Measurements from ENCODE around the gene CIDEB. TPM values are rescaled to one million over a fixed set of nuclear protein-coding genes. Genes with fewer than 3 reads are reported as not detected.

The CIDEB gene
- total RNA-seq, 1 donor from 2014 or later = 27.4 TPM

Other genes starting within 250 kb of the CIDEB start
- gene CPNE6, start 236.4 kb downstream of the CIDEB start, total RNA-seq = not detected
- 44.4 TPM for gene PCK2, start 213.7 kb downstream of the CIDEB start, total RNA-seq
- 48.2 TPM for gene DCAF11, start 193.2 kb downstream of the CIDEB start, total RNA-seq
- 1.1 TPM for gene NRL, start 193.0 kb downstream of the CIDEB start, total RNA-seq
- 0.60 TPM for gene FITM1, start 177.3 kb downstream of the CIDEB start, total RNA-seq
- 123 TPM for gene PSME1, start 171.8 kb downstream of the CIDEB start, total RNA-seq
- 19.1 TPM for gene EMC9, start 166.4 kb downstream of the CIDEB start, total RNA-seq
- 116 TPM for gene PSME2, start 161.4 kb downstream of the CIDEB start, total RNA-seq
- 39.7 TPM for gene RNF31, start 160.5 kb downstream of the CIDEB start, total RNA-seq
- gene IRF9, start 146.7 kb downstream of the CIDEB start, total RNA-seq = 44.2 TPM
- 5.4 TPM for gene REC8, start 135.9 kb downstream of the CIDEB start, total RNA-seq
- 44.6 TPM for gene IPO4, start 119.2 kb downstream of the CIDEB start, total RNA-seq
- gene TM9SF1, start 112.5 kb downstream of the CIDEB start, total RNA-seq = 30.3 TPM
- gene TSSK4, start 102.3 kb downstream of the CIDEB start, total RNA-seq = not detected
- gene CHMP4A, start 94.5 kb downstream of the CIDEB start, total RNA-seq = 49.0 TPM
- 9.5 TPM for gene MDP1, start 91.9 kb downstream of the CIDEB start, total RNA-seq
- gene NEDD8, start 75.6 kb downstream of the CIDEB start, total RNA-seq = 131 TPM
- gene GMPR2, start 75.0 kb downstream of the CIDEB start, total RNA-seq = 38.9 TPM
- gene TINF2, start 65.4 kb downstream of the CIDEB start, total RNA-seq = 97.0 TPM
- gene TGM1, start 44.8 kb downstream of the CIDEB start, total RNA-seq = 1,652 TPM
- gene RABGGTA, start 36.4 kb downstream of the CIDEB start, total RNA-seq = 91.5 TPM
- gene DHRS1, start 8.2 kb downstream of the CIDEB start, total RNA-seq = 110 TPM
- gene NOP9, start 8.1 kb downstream of the CIDEB start, total RNA-seq = 20.5 TPM
- gene LTB4R2, start 2.2 kb upstream of the CIDEB start, total RNA-seq = 82.9 TPM
- 94.9 TPM for gene LTB4R, start 3.5 kb upstream of the CIDEB start, total RNA-seq
- 4.5 TPM for gene ADCY4, start 27.1 kb upstream of the CIDEB start, total RNA-seq
- gene RIPK3, start 32.0 kb upstream of the CIDEB start, total RNA-seq = 10.5 TPM
- gene NFATC4, start 60.2 kb upstream of the CIDEB start, total RNA-seq = 3.4 TPM
- gene NYNRIN, start 91.0 kb upstream of the CIDEB start, total RNA-seq = 6.1 TPM
- 0.44 TPM for gene CBLN3, start 121.7 kb upstream of the CIDEB start, total RNA-seq
- 32.0 TPM for gene KHNYN, start 122.0 kb upstream of the CIDEB start, total RNA-seq
- gene SDR39U1, start 134.8 kb upstream of the CIDEB start, total RNA-seq = 23.8 TPM
- gene CMA1, start 200.3 kb upstream of the CIDEB start, total RNA-seq = 0.64 TPM

All from esophagus mucosa (tissue), 1 donor.